NCI-H69 (cell line): ENCODE results near the gene PUS7L.
A peak's percentile ranks its signal among the peaks of the same experiment; 100 is the strongest.
"Not testable (repeated sequence)": the region's sequence is repeated elsewhere in the genome, so short reads cannot be mapped to it uniquely, and the experiment has no call there.

ENCODE experiments used
- DNase-seq: peaks from one replicate; lab custom pipeline; 2025; lab: John Stamatoyannopoulos, UW

The PUS7L gene, protein sequence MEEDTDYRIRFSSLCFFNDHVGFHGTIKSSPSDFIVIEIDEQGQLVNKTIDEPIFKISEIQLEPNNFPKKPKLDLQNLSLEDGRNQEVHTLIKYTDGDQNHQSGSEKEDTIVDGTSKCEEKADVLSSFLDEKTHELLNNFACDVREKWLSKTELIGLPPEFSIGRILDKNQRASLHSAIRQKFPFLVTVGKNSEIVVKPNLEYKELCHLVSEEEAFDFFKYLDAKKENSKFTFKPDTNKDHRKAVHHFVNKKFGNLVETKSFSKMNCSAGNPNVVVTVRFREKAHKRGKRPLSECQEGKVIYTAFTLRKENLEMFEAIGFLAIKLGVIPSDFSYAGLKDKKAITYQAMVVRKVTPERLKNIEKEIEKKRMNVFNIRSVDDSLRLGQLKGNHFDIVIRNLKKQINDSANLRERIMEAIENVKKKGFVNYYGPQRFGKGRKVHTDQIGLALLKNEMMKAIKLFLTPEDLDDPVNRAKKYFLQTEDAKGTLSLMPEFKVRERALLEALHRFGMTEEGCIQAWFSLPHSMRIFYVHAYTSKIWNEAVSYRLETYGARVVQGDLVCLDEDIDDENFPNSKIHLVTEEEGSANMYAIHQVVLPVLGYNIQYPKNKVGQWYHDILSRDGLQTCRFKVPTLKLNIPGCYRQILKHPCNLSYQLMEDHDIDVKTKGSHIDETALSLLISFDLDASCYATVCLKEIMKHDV

DNA sequence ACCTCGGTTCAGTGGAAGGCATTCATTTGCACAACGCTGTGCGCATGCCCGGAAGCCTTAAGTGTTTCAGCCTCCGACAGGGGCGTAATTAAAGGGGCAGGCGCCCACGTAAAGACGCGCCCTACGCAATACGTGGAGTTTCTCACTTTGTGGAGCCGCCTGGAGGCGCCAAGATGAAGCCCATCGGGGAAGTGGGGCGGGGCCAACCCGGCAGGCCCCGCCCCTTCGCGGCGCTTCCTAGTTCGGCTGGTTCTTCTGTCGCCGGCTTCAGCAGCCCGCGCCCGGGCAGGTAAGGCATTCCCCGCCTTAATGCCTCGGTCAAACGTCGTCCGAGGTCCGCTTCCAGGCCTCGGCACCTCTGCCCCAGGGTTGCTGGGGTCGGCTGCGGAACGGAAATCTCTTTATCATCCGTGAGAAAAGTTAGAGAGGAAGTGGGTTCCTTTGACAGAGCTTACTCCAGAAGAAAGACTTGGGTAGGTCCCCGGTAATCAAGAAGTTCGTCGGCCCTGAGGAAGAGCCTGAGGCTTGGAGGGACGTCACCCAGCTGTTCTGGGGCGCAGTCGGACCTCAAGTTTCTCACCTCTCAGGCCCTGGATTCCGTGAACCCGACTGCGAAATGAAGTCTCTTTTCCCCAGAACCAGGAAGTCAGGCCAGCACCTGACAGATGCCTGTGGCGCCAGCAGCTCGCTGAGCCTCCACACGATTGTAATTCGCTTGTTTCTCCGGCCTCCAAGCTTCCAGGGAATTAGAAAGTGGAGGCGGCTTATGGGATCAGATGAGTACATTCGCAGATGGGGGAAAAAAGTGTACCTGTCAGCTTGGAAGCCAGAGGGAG, at the start of gene PUS7L, which contains the start of gene IRAK4:
PUS7L (minus strand) TSS at position 63 of the 836 bp plus-strand sequence. CDS start 3,545 bp downstream, outside the sequence.
IRAK4 (plus strand) TSS at position 224 of the 836 bp plus-strand sequence. CDS start 9,161 bp downstream, outside the sequence.
- DNase-seq = peak; percentile 100

DNA sequence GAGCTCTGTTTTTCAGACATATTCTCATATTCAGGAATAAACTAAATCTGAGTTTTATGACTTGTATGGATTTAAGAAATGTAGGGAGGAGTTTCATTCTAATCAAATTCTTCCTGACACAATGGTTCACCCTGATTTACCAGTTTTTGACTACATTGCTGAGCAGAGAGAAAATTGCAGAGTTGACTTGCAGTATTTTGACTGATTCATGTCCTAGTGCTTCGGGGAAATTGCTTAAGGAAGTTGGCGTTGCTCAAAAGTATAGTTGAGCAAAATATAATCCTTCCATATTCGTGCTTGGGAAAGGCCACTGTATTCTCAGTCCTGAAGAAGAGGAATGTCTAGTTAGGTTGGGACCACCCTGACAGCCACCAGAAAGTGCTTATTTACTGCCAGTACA, 48.8 kb upstream of the PUS7L start:
- DNase-seq = no peak

DNA sequence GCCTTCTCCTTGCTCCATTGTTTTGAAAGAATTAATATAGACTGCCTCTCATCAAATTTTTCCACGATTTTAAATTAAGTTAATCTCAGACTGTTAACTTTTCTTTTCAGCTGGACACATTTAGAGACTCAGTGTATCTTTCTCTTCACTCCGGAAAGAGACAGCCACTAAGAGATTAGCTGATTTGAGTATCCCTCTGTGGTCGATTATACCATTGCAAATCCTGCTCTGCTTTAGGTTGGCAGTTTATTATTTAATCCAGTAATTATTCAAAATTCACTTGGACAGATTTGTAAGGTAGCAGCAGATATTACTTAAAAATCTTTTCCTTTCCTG, 48.1 kb upstream of the PUS7L start:
- DNase-seq = peak; percentile 42

DNA sequence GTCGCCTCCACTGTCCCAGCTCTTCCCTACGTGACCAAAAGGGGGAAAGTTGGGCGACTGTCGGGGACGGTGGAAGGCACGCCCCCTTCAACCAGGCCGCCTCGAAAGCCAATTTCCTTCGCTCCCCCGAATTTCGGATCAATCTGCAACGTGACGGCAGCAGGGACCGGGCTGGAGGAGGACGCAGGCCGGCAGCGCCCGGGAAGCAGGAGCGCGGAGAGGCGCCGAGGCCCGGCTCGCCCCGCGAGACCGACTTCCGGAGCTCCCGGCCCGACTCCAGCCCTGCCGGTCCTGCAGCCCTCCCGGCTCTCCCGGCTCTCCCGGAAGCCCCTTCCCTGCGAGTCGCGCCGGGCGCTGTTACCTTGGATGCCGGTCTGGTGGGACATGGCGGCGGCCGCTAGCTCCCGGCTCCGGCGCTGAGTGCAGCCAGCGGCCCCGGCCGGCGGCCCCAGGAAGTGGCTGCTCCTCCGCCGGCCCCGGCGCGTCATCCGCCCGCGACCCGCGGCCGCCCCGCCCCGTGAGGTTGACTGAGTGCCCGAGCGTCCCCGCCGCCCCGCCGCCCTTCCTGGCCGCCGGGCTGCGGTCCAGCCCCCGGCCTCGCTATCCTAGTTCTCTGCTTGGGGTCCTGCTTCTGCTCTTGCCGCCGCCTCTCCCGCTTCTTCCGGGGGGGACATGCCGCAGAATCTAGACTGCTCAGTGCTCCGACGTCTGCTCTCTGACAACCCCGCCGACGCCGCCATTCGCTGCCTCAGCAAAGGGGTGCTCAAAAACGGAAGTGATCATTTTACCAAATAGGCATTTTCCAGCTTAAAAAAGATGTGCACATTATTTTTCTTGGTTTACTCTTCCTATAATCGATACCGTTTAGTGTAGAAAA, 47.5 kb upstream of the PUS7L start, which contains the start of gene TWF1:
TWF1 (minus strand) TSS at position 458 of the 877 bp plus-strand sequence; CDS start at position 386, 72 bp downstream.
- peak; percentile 91 for DNase-seq

DNA sequence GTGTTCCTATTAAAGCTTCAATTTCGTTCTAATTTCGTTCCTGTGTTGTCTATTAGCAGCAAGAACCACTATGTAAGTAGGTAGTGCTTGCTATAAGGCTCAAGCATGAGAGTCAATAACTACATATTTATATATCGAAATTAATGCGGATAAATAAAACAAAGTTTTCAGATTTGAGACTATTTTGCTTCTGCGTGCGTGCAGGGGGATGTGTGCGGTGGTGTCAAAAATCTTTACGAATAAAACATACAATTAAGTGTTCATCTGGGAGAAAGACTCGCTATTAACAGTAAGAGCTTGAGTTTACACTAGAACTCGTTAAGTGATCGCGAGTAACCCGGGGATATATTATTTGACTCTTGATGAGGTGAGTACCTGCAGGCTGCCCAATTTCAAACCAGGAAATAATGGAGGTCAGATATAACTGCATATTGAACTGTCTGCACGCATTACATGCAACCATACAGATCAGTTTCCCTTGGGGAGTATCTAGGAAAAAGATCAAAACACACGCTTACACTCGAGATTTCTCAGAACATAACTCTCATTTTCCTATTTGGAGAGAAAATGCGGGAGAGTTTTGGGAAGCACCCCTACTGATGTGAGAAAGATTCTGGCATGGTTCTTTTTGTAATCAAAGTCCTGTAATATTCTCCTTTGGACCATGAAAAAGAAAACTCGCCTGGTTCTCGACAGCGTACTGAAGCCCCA, 46.7 kb upstream of the PUS7L start:
- peak; percentile 80 for DNase-seq

DNA sequence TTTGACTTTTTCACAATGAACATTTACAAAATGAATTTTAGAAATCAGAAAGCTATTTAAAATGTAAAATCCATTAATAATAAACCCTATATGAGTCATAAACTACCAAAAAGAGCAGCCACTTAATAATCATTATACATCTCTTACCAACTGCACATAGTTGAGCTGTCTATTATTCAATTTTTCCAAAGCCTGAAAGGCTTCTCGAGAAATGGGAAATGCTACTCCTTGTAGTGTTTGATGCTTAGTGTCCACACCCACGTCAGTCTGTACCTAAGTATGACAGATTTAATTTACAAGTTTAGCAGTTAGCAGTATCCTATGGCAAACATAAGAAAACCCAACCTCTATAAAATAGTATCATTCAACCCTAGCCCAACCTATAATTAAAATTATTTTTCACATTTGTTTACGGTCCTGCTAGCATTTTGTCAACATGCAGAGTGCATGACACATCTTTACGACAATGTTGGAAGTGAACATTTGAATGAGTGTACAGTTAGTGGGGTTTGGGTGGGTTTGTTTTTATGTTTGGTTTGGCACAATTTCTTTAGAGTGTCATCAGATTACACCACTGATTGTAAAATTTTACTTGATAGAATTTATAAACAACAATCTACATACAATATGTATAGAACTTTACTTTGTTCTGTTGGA, 39.1 kb upstream of the PUS7L start:
- peak; percentile 83 for DNase-seq

DNA sequence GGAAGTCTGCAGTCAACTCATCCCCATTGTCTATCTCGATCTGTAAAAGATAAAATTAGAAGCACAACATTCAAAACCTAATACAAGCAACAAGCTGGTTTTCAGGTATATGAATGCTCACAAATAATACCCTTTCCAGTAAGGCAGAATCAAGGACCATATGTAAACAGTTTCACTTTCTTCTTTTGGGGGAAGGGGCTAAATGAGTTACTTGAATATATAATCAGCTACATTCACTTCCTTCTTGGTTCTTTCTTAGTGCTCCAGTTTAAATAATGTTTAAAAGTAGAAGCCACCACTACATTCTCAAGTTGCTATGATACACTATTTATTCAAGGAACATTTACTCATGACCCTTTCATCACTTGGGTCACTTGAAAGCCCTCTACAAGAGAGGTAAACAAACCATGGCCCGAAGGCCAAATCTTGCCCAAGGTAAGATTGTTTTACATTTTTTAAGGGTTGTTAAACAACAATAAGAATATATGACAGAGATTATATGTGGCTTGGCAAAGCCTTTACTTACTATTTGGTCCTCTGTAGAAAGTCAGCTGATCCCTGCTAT, 37.2 kb upstream of the PUS7L start:
- peak; percentile 92 for DNase-seq

DNA sequence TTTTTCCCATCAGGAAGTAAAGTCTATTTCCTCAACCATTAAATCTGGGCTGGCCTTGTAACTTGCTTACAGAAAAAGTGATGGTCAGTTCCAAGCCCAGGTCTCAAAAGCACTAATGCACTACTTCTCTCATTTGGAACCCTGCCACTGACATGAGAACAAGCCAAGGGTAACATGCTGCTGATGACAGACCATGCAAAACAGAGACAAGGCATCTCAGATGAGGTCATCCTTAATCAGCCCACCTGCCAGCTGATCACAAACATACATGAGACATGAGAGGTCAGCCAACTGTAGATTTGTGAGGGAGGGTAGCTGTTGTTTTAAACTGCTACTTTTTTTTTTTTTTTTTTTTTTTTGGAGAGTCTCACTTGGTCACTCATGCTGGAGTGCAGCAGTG, 31.4 kb upstream of the PUS7L start:
- DNase-seq = peak; percentile 91

DNA sequence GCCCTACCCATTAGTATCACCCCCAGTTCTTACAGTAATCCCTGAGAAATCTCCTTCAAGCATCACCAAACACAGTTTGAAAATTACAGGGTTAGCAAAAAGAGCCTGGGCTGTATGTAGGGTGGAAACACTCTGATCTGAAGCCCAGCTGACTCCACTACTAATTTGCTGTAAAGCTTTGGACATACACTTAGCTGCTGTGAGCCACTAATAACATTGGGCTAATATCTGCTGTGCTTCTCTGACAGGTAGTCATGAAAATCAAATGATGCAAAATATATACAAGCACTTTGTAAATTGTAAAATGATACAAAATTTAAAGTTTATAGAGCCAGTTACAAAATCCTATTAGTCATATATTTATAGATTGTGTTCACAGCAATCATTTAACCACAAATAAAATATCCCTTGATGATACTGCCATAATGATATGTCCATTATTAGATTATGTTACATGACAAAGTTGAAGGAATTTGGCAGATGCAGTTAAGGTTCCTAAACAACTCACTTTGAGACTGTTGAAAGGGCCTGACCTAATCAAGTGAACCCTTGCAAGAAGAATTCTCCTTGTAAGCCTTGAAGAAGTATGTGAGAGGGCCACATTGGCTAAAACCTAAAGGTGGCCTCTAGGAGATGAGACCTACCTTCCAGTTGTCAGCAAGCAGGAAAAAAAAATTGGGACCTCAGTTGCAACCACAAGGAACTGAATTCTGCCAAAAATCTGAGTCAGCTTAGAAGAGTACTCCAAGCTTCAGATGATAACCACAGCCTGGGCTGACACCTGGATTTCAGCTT, 28.5 kb upstream of the PUS7L start:
- peak; percentile 11 for DNase-seq

DNA sequence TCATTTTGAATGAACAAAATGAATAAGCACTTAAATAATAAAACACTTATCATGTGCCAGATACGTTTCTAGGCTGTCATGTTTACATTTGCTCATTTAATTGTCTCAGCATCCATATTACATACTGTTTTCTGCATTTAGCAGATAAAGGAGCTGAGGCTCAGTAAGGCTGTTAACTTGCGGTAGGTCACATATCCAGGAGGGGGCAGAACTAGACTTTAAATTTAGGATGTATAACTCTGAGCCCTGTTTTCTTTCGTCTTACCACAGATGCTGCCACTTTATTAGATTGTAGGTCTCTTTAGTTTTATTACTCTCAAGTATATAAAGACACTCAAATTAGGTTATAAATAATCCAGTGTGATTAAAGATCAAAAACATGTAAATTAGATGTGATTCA, 17.9 kb upstream of the PUS7L start:
- DNase-seq = peak; percentile 72

DNA sequence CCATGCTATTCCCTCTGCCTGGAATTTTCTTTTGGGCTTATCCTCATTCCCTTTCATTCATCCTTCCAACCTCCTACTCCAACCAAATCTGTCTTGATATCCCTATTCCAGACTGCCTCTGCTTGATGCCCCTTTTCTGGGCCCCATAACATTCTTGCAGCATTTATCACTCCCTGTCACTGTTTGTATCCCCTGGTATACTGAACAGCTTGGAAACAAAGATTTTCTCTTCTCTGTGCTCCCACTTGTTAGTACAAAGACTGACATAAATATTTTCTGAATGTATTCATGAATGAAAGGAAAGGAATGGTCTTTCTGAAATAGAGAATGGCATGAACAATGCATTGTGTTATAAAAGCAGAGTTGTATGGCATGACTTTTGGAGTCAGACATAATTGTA, 7.7 kb upstream of the PUS7L start:
- DNase-seq = no peak

DNA sequence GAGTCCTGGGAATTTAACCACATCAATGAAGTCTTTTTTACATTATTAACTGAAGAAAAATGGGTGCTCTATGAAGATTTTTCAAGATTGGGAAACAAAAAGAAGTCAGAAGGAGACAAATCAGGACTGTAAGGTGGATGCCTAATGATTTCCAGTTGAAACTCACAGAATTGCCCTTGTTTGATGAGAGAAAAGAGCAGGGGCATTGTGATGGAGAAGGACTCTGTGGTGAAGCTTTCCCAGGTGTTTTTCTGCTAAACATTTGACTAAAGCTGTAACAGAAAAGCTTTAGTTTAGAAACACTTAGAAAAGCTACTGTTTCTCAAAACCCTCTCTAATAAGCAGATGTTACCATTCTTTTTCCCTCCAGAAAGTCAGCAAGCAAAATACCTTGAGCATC, 5.9 kb upstream of the PUS7L start:
- no peak for DNase-seq

DNA sequence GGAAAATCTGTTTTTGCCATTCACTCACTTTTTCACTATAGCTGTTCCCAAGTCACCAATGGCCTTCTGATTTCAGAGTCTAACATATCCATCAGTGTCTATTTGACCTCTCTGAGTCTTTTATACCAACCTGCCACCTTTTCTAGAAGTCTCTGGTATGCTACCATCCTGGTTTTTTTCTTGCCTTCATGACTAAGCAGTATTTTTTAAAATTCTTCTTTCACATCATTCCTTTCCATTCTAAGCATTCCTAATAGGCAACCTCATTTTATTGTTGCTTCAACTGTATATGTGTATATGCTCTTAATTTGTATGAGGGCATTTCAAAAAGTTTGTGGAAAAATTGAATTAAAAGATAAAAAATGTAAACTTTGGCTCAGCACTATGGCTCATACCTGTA, 5.2 kb upstream of the PUS7L start:
- no peak for DNase-seq

DNA sequence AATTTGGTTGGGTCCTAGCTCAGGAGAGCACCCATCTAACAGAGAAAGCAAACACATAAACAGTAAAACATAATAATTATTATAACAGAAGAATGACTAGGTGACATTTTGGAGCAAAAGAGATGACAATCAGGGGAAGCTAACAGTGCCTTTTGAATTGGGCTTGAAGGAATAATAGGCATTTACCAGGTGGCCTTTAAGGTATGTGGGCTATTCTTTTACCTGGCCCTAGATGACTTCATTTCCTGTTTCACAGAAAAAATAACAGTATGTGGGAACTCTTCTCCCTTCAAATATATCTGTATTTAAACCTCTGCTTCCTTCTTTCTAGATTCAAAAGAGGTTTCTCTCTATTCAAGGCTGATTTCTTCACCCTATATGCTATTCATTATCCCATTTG, 4.0 kb upstream of the PUS7L start:
- peak; percentile 69 for DNase-seq

DNA sequence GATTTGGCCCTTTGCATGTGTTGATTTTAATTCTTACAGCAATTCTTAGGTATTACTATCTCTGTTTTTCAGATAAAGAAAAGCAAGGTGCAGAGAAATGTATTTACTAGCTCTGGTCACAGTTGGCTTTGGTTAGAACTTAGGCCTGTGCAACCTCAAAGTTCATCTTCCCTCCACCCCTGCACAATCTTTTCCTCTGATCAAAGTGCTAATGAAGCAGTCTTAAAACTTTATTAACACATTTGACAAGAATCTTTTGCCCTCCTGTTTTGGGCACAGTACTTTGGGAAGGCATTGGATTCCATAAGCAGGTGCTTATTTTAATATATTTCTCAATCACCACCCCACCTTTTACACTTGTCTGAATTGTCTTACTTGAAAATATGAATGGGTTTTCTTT, 2.9 kb upstream of the PUS7L start:
- no peak for DNase-seq

DNA sequence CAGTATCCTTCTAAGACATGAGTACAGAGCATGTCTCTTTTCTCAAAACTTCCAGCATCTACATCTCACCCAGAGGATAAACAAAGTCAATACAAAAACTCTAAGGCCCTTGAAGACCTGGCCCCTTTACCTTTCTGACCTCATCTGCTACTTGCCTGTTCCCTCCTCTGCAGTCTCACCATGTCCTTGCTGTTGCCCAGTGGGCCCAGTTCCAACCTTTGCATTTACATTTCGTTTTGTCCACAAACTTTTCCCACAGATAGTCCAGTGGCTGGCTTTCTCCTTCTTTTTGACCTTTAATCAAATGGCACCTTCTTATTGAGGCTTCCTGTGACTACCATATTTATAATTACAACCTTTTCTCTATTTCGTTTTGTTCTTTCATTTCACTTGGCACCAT, 1.8 kb upstream of the PUS7L start:
- DNase-seq = peak; percentile 32

DNA sequence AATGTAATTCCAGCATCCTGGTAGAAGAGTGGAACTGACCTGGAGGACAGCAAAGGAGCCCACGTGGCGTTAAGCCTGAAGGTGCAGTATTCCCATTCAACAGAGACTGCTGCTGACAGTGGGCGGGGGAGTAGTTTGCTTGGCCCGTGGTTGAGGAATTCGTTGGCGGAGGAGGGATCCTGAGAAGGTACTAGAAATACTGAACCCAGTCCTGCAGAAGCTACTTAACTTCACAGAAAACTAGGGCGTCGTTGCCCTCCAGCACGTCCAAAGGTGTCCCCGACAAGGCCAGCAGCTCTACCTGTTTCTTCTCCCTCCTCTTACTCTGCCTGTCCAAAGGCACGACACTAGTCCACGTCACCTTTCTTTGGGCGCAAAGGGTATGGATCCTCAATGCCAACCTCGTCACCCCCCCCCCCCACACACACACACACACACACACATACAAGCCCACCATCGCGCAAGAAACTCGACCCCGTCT, 303 bp downstream of the PUS7L start:
- DNase-seq = peak; percentile 76

DNA sequence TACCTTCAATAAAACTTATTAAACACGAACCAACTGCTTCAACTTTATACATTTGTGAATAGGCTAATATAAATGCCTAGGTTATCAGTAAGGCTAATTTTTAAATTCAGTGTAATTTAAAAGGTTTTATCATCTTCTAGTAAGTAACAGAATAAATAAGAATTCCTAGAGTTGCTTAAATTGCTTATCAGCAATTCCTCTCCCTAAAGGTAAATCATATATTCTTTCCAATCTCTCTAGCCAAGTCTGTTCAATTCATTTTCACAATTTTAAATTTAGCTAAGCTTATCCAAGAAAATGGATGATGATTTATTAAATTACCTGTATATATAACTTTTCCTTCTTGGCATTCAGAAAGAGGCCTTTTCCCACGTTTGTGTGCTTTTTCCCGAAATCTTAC, 4.6 kb downstream of the PUS7L start:
- DNase-seq = no peak

DNA sequence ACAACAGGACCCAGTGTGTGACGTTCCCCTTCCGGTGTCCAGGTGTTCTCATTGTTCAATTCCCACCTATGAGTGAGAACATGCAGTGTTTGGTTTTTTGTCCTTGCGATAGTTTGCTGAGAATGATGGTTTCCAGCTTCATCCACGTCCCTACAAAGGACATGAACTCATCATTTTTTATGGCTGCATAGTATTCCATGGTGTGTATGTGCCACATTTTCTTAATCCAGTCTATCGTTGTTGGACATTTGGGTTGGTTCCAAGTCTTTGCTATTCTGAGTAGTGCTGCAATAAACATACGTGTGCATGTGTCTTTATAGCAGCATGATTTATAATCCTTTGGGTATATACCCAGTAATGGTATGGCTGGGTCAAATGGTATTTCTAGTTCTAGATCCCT, 7.2 kb downstream of the PUS7L start:
- DNase-seq = not testable (repeated sequence)
